CD4-positive, alpha-beta T cell treated with Interleukin-15 for 4 hours (primary cell): ENCODE data around the gene MAPK8IP2.
A peak's percentile ranks its signal among the peaks of the same experiment; 100 is the strongest.
"Not testable (repeated sequence)": the region's sequence is repeated elsewhere in the genome, so short reads cannot be mapped to it uniquely, and the experiment has no call there.

Experiments
- DNase-seq: peaks from one replicate; pipeline ENCODE4 v3.0.0-alpha.2; 2020; ENCODE audit warnings: low spot score

MAPK8IP2 gene

DNA sequence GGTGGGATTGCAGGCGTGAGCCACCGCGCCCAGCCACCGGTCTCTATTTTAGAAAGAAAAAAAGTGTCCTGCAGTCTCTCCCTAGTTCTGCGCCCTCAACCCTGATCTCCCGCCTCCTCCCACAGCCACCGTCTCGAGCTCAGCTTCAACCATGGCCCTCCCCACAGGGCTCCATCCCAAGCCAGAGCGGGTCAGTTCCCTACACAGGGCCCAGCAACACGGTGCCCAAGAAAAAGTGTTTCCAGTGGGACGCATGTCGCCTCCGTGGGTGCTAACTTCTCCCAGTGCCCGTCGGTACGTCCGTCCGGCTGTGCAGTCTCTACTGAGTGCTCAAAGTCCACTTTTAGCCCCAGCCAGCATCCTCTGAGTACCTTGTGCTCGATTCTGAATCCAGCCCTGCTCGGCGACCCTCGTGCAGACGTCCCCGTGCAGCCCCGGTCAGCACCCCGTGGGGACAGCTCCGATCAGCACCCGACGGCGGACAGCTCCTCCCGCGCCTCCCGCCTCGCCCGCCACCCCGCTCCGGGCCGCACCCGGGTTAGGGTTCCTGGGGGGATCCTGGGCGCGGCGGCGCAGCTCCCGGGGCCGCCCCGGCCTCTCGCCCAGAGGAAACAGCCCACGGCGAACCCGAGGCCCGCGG lies 657 bp upstream of the MAPK8IP2 start:
- peak; percentile 44 for DNase-seq

DNA sequence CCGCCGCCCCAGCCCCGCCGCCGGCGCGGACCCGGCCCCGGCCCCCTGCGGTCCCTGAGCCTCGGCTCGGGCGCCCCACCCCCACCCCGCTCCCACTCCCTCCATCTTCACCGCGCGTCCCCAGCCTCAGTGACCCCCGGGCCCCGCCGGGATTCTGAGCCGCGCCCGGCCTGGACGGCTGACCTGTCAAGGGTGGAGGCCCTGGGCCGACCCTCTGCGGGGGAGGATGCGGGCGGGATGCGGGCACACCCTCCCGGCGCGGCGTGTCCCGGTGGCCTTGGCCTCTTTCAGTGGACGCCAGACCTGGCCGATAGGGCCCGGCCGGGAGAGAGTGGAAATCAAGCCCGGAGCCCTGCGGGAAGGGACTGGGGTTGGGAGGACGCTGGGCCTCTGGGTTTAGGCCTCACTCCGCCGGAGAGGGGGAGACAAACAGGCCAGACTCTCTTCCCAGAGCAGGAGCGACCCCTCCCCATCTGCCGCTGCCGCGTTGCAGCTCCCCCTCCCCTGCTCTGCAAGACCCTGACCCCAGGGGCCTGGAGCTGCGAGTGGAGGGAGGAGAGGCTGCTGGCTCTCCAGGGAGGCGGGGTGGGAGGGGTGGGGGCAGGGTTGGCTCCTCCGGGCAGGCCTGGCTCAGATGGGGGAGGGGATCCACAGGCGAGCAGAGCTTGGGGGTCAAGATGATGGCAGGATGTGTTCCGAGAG lies 525 bp downstream of the MAPK8IP2 start:
- no peak for DNase-seq

DNA sequence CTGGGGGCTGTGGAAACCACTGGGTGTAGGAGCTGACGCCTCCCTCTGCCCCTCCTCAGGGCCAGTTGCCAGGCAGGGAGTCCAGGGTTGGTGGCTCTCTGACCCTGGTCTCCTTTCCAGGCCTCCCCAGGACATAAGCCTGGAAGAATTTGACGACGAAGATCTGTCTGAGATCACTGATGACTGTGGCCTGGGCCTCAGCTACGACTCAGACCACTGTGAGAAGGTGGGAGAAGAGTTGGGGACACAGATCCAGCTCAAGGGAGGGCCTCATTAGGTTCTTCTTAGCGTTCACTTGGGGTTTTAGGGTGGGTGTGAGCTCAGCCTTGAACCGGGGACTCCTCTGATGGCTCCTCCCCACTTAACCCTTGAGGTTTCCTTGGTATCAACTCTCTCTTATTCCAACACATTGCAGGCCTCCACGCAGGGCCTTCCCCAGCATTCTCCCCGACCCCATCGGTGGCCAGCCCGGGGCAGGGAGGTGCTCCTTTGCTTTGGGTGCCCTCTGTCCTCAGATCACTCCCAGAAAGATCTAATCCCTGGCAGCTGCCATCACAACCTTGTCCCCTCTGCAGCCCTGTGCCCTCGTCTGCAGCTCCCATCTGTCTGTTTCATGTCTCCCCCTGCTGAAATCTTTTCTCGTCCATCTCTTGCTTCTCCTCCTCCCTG lies 1.2 kb downstream of the MAPK8IP2 start:
- no peak for DNase-seq

DNA sequence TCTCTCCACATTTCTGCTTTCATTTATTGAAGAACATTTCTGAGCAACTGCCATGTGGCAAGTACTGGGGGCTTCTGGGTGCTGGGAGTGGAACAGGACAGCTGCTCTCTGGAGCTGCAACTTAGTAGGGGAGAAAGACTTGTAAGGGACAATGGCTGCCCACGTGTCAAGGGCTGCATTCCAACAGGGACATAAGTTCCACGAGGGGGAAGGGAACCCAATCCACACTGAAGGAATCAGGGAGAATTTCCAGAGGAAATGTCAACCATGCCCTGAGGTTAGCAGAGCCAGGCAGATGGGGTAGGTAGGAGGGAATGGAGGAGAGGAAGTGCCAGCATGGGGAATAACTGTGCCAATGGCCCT lies 1.7 kb downstream of the MAPK8IP2 start:
- DNase-seq = no peak

DNA sequence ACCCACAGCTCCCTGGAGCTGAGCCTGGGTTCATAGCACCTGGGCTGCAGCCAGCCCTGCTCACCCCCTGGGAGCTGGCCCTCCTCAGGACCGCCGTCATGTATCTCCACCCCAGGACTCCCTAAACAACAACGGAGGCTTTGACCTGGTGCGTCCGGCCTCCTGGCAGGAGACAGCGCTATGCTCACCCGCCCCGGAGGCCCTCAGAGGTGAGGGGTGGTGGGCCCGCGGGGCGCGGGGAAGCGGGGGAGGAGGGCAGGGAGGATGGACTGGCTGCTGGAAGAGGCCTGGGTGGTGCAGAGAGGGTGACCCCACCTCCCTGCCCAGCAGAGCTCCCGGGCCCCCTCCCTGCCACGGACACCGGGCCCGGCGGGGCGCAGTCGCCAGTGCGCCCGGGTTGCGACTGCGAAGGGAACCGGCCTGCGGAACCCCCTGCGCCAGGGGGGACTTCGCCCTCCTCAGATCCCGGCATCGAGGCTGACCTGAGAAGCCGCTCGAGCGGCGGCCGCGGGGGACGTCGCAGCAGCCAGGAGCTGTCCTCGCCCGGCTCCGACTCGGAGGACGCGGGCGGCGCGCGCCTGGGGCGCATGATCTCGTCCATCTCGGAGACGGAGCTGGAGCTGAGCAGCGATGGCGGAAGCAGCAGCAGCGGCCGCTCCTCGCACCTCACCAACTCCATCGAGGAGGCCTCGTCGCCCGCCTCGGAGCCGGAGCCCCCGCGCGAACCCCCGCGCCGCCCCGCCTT lies 3.1 kb downstream of the MAPK8IP2 start:
- DNase-seq = no peak

DNA sequence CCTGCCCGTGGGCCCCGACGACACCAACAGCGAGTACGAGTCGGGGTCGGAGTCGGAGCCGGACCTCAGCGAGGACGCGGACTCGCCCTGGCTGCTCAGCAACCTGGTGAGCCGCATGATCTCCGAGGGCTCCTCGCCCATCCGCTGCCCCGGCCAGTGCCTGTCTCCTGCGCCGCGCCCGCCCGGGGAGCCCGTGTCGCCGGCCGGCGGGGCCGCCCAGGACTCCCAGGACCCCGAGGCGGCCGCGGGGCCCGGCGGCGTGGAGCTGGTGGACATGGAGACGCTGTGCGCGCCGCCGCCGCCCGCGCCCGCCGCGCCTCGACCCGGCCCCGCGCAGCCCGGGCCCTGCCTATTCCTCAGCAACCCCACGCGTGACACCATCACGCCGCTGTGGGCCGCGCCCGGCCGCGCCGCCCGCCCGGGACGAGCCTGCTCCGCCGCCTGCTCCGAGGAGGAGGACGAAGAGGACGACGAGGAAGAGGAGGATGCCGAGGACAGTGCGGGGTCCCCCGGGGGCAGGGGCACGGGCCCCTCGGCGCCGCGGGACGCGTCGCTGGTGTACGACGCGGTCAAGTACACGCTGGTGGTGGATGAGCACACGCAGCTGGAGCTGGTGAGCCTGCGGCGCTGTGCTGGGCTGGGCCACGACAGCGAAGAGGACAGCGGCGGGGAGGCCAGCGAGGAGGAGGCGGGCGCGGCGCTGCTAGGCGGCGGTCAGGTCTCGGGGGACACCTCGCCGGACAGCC lies 3.8 kb downstream of the MAPK8IP2 start:
- no peak for DNase-seq

DNA sequence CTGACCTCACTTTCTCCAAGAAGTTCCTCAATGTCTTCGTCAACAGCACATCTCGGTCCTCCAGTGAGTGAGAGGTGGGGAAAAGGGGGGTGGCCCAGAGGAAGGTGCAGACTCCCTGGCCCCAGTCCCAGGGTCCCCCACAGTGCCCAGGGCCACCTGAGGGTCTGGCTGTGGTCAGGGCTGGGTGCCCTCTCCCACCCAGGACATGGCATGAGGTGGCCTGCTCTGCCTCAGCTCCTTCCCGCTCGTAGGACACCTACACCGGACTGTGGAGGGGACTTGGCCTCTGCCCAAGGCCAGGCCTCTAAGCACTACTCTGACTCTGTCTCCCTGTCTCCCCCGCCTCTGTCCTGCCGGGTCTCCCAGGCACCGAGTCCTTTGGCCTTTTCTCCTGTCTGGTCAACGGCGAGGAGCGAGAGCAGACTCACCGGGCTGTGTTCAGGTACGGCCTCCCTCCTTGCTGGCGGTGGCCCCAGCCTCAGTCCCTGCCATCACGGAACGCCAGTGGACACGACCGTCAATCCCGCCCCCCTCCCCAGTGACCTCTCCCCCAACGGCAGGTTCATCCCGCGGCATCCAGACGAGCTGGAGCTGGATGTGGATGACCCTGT lies 4.5 kb downstream of the MAPK8IP2 start:
- DNase-seq = no peak

DNA sequence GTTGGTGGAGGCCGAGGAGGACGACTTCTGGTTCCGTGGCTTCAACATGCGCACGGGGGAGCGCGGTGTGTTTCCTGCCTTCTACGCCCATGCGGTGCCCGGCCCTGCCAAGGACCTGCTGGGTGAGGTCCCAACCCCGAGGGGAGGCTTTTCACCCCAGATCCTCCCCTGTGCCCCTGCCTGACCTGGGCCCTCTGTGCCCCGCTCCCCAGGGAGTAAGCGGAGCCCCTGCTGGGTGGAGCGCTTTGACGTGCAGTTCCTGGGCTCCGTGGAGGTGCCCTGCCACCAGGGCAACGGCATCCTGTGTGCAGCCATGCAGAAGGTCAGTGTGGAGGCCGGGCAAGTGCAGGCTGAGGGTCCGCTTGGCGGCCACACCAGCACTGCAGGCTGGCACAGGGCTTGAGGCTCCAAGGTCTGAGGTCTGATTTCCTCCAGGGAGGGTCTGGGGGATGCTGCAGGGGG lies 5.1 kb downstream of the MAPK8IP2 start:
- no peak for DNase-seq

DNA sequence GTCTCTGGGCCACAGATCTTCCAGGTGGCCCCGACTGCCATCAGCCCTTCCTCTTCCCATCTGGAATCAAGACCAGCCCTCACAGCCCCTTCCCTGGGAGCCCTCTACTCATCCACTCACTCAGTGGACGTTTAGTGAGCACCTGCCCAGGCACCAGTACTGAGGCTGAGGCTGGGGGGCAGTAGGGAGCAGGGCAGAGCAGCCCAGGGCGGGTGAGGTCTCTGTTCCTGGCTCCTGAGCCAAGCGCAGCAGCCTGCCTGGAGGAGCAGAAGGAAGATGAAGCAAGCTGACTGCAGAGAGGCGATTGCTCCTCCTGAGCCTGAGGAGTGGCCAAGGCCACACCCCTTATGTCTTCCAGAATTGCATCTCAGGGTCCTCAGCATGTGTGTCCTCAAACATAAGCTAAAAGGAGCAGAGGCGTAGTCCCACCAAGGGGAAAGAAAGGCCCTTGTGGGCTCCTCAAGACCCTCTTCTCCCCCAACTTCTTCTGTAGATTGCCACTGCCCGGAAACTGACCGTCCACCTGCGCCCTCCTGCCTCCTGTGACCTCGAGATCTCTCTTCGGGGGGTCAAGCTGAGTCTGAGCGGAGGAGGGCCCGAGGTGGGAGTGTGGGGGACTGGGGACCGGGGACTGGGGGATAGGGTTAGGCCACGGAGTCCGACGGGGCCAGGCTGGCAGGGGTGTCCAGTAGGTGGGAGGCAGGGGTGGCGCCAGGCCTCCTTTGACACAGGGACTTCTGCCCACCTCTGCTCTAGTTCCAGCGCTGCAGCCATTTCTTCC lies 5.8 kb downstream of the MAPK8IP2 start:
- DNase-seq = no peak

DNA sequence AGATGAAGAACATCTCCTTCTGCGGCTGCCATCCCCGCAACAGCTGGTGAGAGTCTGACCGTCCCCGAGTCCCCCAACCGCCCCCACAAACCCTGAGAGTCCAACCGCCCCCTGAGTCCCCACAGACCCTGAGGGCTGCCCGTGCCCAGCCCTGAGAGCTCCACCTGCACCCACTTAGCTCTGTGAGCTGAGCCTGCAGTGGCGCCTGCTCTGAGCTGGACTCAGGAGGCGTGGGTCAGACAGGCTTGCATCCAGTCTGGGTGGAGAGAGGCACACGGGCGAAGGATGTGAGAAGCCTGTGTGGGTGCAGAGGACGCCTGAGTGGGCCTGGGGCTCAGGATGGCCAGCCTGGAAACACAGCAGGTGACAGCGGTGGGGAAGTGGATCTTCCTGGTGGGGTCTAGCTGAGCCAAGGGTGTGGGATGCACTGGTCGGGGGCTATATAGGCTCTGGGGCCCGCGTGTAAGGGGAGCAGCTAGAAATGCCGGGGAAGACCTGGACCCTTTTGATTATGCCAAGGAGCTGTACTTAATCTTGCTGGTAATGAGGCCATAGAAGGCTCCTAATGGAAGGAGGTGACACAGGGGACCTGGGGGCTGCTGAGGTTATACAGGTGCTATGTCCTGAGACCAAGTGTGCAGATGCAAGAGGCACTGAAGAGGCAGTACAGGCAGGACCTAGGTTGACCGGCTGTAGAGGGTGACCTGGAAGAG lies 6.5 kb downstream of the MAPK8IP2 start:
- DNase-seq = no peak

DNA sequence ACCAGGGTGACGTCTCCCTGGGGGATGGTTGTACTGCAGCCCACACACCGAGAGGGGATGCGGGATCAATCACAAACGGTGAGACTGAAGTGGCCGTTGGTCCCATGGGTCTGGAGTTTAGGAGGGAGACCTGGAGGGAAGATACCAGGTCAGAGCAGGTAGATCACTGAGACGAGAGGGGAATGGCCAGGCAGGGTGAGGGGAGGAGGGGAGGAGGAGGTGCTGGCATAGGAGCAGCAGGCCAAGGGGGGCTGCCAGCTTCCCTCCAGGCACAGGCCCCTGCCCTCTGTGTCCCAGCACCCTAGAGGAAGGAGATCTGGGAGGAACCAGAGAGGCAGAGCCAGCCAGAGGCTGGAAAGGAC lies 7.0 kb downstream of the MAPK8IP2 start:
- no peak for DNase-seq

DNA sequence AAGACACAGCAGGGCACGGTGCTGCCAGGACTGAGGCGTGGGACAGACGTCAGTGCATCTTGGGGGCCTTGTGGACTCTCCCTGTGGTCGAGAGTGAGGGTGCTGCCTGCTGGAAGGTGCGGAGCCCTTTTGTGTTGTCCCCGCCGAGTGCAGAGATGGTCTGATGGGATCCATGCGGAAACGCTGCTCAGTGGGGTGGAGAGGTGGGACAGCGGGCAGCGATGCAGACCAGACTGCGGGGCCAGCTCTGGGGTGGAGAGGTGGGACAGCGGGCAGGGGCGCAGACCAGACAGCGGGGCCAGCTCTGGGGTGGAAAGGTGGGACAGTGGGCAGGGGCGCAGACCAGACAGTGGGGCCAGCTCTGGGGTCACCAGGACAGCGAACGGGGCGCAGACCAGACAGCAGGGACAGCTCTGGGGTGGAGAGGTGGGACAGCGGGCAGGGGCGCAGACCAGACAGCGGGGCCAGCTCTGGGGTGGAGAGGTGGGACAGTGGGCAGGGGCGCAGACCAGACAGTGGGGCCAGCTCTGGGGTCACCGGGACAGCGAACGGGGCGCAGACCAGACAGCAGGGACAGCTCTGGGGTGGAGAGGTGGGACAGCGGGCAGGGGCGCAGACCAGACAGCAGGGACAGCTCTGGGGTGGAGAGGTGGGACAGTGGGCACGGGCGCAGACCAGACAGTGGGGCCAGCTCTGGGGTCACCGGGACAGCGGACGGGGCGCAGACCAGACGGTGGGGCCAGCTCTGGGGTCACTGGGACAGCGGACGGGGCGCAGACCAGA lies 7.7 kb downstream of the MAPK8IP2 start:
- DNase-seq = not testable (repeated sequence)

DNA sequence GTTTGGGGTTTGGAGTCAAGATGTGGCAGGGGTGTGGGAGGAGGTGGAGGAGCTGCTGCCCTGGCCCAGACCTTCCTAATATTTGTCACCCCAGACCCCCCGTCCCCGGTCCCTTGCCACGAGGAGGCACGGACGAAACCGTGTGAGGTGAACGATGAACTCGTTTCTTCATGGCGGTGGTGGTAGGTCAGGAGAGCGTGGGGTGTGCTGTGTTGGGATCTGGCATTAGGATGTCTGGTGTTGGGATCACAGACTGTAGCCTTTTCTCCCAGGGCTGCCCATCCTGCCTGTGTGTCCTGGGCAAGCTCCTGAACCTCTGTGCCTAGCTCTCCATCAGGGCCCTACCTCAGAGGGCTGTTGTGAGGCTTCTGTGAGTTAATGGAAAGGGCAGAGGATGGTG lies 8.4 kb downstream of the MAPK8IP2 start:
- no peak for DNase-seq

DNA sequence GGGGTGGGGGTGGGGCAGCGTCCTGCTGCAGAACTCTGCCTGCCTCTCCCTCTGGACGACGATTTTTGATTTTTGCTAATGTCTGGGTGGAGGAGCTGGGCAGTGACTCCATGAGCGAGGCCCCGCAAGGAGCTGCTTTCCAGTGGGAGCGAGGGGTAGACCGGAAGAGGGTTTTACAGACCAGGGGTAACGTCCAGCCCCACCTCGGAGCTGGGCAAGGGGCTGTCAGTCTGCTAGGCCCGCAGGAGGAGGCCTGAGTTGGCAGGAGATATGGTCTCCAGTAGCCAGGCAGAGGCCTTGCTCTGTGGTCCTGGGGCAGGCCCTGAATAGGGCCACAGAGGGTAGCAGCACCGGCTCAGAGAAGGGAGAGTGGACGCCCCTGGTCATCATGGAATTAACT lies 9.0 kb downstream of the MAPK8IP2 start:
- DNase-seq = no peak

DNA sequence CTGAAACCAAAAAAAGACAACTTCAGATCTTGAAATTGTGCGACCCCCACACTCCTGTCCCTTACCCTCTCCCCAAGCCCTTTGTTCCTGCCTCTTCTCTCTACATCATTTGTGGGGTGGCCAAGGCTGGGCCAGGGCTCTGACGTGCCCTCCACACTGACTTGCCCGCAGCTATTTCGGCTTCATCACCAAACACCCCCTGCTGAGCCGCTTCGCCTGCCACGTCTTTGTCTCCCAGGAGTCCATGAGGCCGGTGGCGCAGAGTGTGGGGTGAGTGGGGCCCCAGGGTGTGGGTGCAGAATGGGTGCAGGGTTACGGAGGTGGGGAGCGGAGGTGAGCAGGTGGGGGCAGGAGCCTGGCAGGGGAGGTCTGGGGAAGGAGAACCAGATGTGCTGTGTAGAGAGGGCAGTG lies 9.5 kb downstream of the MAPK8IP2 start:
- no peak for DNase-seq

DNA sequence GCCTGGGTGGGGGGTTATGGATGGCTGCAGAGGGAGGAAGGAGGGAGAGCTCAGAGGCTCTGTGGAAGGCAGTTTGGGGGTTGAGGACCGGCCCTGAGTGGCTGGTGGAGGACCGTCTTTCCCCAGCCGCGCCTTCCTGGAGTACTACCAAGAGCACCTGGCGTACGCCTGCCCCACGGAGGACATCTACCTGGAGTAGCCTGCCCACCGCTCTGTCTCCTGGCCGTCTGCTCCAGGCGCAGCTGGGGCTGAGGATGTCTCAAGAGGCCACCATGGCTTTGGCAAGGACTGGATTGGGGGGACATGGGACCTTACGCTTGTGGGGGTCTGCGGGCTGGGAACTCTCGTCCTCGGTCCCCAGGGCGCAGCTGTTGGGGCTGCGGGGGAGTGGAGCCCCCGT lies 10.0 kb downstream of the MAPK8IP2 start:
- no peak for DNase-seq

DNA sequence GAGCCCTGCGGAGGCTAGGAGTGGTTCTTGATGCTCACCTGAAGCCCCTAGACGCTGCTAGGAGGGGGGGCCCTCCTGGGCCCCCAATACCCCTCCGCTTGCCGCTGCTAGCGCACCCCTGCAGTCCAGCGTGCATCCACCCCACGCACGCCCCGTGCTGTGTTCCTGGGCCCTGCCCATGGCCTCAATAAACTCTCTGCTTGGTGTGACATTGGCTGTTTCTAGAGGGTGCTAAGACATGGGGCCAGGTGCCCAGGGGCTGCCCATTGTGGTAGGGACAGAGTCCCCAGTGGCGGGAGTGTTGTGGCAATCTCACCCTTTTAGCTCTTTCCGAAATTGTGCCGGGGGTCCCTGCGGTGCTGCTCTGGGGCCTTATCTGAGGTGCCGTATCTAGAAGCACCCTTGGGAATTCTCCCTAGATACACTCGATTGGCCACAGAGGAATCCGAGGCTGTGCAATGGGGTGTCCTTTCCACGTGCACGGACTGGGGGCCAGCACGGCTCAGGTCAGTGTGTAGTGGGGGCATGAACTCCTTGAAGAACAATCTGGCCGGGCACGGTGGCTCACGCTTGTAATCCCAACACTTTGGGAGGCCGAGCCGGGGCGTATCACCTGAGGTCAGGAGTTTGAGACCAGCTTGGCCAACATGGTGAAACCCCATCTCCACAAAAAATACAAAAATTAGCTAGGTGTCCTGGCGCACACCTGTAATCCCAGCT lies 10.9 kb downstream of the MAPK8IP2 start:
- no peak for DNase-seq

DNA sequence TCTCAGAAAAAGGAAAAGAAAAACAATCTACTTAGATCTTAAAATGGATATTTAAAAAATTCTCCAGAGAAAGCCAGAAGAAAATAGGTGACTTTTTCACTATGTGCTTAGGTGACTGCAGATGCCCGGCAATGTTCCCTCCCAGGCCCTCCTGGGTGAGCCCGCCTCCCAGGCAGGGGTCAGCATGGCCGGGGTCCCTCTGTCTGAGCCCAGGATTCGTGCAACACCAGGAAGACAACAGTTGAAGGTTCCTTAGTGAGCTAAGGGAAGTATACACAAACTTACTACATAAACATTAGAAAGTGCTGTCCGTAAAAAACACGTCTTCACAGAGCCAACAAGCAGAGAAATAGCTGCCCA lies 11.6 kb downstream of the MAPK8IP2 start:
- no peak for DNase-seq
